ENCODE data around the gene LEFTY1. TPM values are rescaled to one million over a fixed set of nuclear protein-coding genes. Genes with fewer than 3 reads are reported as not detected.

The LEFTY1 gene
- total and polyA plus RNA-seq, 2 donors (not counting 1 experiment from before 2014, with no cell fraction given): not detected

DNA sequence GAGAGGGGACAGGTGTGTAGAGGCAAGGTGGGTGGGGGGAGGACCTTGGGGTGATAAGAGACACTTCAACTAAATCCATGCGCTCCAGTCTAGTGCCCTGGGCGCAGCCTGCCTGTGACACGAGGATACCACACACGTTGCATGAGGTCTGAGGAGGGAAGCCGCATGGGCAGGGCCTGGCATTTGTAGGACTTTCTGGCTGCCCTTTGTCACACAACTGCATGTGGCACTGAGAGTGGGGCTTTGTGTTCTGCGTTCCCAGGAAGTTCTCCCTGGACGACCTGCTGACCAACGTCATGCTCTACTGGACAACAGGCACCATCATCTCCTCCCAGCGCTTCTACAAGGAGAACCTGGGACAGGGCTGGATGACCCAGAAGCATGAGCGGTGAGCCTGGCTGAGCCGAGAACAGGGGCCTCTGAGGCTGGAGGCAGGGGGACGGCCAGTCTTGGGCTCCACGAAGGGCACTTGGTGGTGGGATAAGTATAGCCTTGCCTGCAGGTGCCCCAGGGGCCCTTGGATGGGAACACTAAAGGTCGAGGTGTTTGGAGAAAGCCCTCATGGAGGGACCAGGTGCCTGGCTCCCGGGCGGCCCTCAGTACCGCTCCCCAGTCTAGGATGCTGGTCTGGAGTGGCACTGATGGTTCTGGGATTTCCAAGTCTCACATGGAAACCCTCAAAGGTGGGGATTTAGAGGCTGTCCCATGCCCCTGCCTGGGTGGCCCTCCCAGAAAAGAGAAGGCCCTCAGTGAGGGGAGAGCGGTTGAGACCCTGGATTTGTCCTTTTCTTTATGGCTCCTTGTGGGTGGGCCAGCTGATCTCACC lies 44.5 kb downstream of the LEFTY1 start:
- Histone ChIP-seq H3K79me2 (ENCODE audit: control insufficient read depth, insufficient read depth, low read length) (no peaks in the 10 kb centered on the region), H3K36me3 (ENCODE audit: control insufficient read depth, insufficient read depth, low read length) (peaks cover 20% of the 10 kb centered on the region), H3K4me2 (ENCODE audit: extremely low read depth, insufficient read depth, low read length) (no peak overlapping the region), H3K27me3 (ENCODE audit: control insufficient read depth, insufficient read depth, low read length) (no peaks in the 10 kb centered on the region), H3K4me1 (ENCODE audit: control insufficient read depth, extremely low read depth, insufficient read depth, low read length) (no peaks in the 10 kb centered on the region), H3K4me3 (replicated peaks in 1 of 4; ENCODE audit: control extremely low read depth in 1 of 4, insufficient read depth in 1 of 4, low read depth in 3 of 4, low read length in 4 of 4) (no peak overlapping the region), H4K20me1 (ENCODE audit: control insufficient read depth, extremely low read depth, insufficient read depth, low read length) (no peaks in the 10 kb centered on the region), H2AFZ (ENCODE audit: low read length) (no peak overlapping the region), H3K9me3 (ENCODE audit: control insufficient read depth, insufficient read depth, low read depth, low read length) (no peaks in the 10 kb centered on the region), H3K27ac (ENCODE audit: insufficient read depth, low read length) (no peak overlapping the region), H3K9ac (ENCODE audit: insufficient read depth, low read length) (no peak overlapping the region)
- TF ChIP-seq, protein P1, sequence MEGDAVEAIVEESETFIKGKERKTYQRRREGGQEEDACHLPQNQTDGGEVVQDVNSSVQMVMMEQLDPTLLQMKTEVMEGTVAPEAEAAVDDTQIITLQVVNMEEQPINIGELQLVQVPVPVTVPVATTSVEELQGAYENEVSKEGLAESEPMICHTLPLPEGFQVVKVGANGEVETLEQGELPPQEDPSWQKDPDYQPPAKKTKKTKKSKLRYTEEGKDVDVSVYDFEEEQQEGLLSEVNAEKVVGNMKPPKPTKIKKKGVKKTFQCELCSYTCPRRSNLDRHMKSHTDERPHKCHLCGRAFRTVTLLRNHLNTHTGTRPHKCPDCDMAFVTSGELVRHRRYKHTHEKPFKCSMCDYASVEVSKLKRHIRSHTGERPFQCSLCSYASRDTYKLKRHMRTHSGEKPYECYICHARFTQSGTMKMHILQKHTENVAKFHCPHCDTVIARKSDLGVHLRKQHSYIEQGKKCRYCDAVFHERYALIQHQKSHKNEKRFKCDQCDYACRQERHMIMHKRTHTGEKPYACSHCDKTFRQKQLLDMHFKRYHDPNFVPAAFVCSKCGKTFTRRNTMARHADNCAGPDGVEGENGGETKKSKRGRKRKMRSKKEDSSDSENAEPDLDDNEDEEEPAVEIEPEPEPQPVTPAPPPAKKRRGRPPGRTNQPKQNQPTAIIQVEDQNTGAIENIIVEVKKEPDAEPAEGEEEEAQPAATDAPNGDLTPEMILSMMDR (conservative IDR thresholded peaks at IDR 0.05 in 1 of 2, IDR thresholded peaks at IDR 0.05 in 1 of 2; ENCODE audit: low read depth in 1 of 2, low read length in 2 of 2): no peak
- no peak for TF ChIP-seq EZH2 (IDR thresholded peaks at IDR 0.05; ENCODE audit: low read length, missing control alignments)
- no peak for DNase-seq (ENCODE audit: low read depth in 2 of 2)

DNA sequence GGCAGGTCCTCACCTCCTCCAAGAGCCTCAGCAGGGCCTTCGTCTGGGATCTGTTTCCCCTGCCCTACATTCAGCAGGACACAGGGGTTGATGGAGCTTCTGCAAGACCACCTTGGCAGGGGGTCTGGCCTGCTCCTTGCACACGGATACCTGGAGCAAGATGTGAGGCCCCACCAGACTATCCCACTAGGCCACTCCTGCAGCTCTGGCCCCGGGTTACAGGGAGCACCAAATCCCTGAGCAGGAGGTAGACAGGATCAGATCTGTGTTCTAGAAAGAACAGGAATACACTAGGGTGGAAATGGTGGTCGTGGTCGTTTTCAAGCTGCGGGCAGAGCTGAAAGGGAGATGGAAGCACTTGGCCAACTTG lies 45.5 kb downstream of the LEFTY1 start:
- no peak for DNase-seq (ENCODE audit: low read depth in 2 of 2)
- Histone ChIP-seq H3K9me3 (ENCODE audit: control insufficient read depth, insufficient read depth, low read depth, low read length) (no peaks in the 10 kb centered on the region), H2AFZ (ENCODE audit: low read length) (no peak overlapping the region), H3K4me3 (replicated peaks in 1 of 4; ENCODE audit: control extremely low read depth in 1 of 4, insufficient read depth in 1 of 4, low read depth in 3 of 4, low read length in 4 of 4) (no peak overlapping the region), H3K4me2 (ENCODE audit: extremely low read depth, insufficient read depth, low read length) (no peak overlapping the region), H4K20me1 (ENCODE audit: control insufficient read depth, extremely low read depth, insufficient read depth, low read length) (no peaks in the 10 kb centered on the region), H3K27ac (ENCODE audit: insufficient read depth, low read length) (no peak overlapping the region), H3K79me2 (ENCODE audit: control insufficient read depth, insufficient read depth, low read length) (no peaks in the 10 kb centered on the region), H3K36me3 (ENCODE audit: control insufficient read depth, insufficient read depth, low read length) (peaks cover 17% of the 10 kb centered on the region), H3K27me3 (ENCODE audit: control insufficient read depth, insufficient read depth, low read length) (no peaks in the 10 kb centered on the region), H3K9ac (ENCODE audit: insufficient read depth, low read length) (no peak overlapping the region), H3K4me1 (ENCODE audit: control insufficient read depth, extremely low read depth, insufficient read depth, low read length) (no peaks in the 10 kb centered on the region)
- no peak for TF ChIP-seq EZH2 (IDR thresholded peaks at IDR 0.05; ENCODE audit: low read length, missing control alignments)
- TF ChIP-seq, protein P1 (conservative IDR thresholded peaks at IDR 0.05 in 1 of 2, IDR thresholded peaks at IDR 0.05 in 1 of 2; ENCODE audit: low read depth in 1 of 2, low read length in 2 of 2): no peak

DNA sequence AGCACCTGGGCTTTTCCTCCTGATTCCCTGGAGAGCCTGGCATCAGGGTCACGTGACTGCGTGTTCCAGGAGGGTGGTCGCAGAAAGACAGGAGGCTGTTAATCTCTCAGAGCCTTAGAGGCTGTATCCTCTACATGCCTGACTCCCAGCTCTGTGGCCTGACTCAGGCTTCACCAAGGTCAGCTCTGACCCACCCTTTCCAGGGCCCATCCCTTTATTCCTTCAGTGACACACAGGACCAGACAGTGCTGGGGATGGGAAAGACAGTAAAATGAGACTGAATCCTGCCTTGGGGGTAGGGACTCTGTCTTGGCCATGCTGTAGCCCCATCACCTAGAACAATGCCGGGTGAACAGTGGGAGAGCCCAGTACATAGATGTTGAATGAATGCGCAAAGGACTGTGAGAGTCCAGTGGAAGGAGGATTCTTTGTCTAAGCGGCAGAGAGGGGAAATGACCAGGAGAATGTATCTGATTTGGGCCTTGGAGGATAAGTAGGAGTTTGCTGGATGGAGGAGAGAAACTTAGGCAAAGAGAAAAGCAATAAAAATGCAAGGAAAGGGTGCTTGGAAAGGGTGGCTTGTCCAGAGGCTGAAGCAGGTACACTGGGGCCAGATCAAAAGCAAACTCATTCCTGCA lies 46.0 kb downstream of the LEFTY1 start:
- Histone ChIP-seq H3K79me2 (ENCODE audit: control insufficient read depth, insufficient read depth, low read length) (no peaks in the 10 kb centered on the region), H4K20me1 (ENCODE audit: control insufficient read depth, extremely low read depth, insufficient read depth, low read length) (no peaks in the 10 kb centered on the region), H3K4me3 (replicated peaks in 1 of 4; ENCODE audit: control extremely low read depth in 1 of 4, insufficient read depth in 1 of 4, low read depth in 3 of 4, low read length in 4 of 4) (no peak overlapping the region), H3K27me3 (ENCODE audit: control insufficient read depth, insufficient read depth, low read length) (no peaks in the 10 kb centered on the region), H3K27ac (ENCODE audit: insufficient read depth, low read length) (no peak overlapping the region), H3K36me3 (ENCODE audit: control insufficient read depth, insufficient read depth, low read length) (peaks cover 17% of the 10 kb centered on the region), H3K9me3 (ENCODE audit: control insufficient read depth, insufficient read depth, low read depth, low read length) (no peaks in the 10 kb centered on the region), H3K4me2 (ENCODE audit: extremely low read depth, insufficient read depth, low read length) (no peak overlapping the region), H3K4me1 (ENCODE audit: control insufficient read depth, extremely low read depth, insufficient read depth, low read length) (no peaks in the 10 kb centered on the region), H2AFZ (ENCODE audit: low read length) (no peak overlapping the region), H3K9ac (ENCODE audit: insufficient read depth, low read length) (no peak overlapping the region)
- TF ChIP-seq, protein P1 (conservative IDR thresholded peaks at IDR 0.05 in 1 of 2, IDR thresholded peaks at IDR 0.05 in 1 of 2; ENCODE audit: low read depth in 1 of 2, low read length in 2 of 2): no peak
- no peak for TF ChIP-seq EZH2 (IDR thresholded peaks at IDR 0.05; ENCODE audit: low read length, missing control alignments)
- no peak for DNase-seq (ENCODE audit: low read depth in 2 of 2)
